A673 (cell line): ENCODE results near the gene STX18. TPM values are rescaled to one million over a fixed set of nuclear protein-coding genes. Genes with fewer than 3 reads are reported as not detected.
A peak's percentile ranks its signal among the peaks of the same experiment; 100 is the strongest.

Source experiments
- BruUV-seq: library from RNA; stranded (reverse); fragments of 400-500 nt; replicated peaks from 2 replicates; lab custom pipeline; 2021; lab: Mats Ljungman, UMichigan
- CTCF ChIA-PET: fragments of 300-600 bp; sonication (Branson Sonifier 250); formaldehyde crosslinking; loops from one replicate; lab custom pipeline; 2022; ENCODE audit warnings: antibody characterized with exemption; lab: Charles Lee
- POLR2A ChIA-PET: fragments of 300-600 bp; sonication (Branson Sonifier 250); formaldehyde crosslinking; loops from one replicate; lab custom pipeline; 2022; ENCODE audit warnings: antibody characterized with exemption; ENCODE audit not compliant: low non-redundant PET; lab: Charles Lee
- DNase-seq: peaks from one replicate; pipeline ENCODE4 v3.0.0-alpha.2; 2015; ENCODE audit warnings: low spot score
- H3K27ac ChIP-seq: fragments of 200-600 bp; sonication (generic); 2 replicates; pipeline ENCODE4 v1.5.1; 2016; ENCODE audit warnings: mixed run types, low read depth, mild to moderate bottlenecking, mixed read lengths, antibody characterized with exemption, low read length; ENCODE audit not compliant: poor library complexity, severe bottlenecking
- H3K27me3 ChIP-seq: fragments of 200-600 bp; sonication (generic); replicated peaks from 2 replicates; pipeline ENCODE4 v1.6.1; 2017; ENCODE audit warnings: mixed run types, low read depth, mild to moderate bottlenecking, mixed read lengths, antibody characterized with exemption, low read length; ENCODE audit not compliant: insufficient read depth, poor library complexity
- H3K36me3 ChIP-seq: fragments of 200-600 bp; sonication (generic); 2 replicates; pipeline ENCODE4 v1.6.1; 2016; ENCODE audit warnings: mixed run types, mild to moderate bottlenecking, mixed read lengths, antibody characterized with exemption, low read length; ENCODE audit not compliant: insufficient read depth, poor library complexity, severe bottlenecking
- H3K4me1 ChIP-seq: fragments of 200-600 bp; sonication (generic); 2 replicates; pipeline ENCODE4 v1.6.1; 2017; ENCODE audit warnings: mixed run types, mild to moderate bottlenecking, mixed read lengths, antibody characterized with exemption, low read length; ENCODE audit not compliant: insufficient read depth, poor library complexity, severe bottlenecking
- H3K4me3 ChIP-seq: fragments of 200-600 bp; sonication (generic); 2 replicates; pipeline ENCODE4 v1.5.1; 2016; ENCODE audit warnings: low read depth, mixed run types, mild to moderate bottlenecking, mixed read lengths, low read length; ENCODE audit not compliant: poor library complexity, severe bottlenecking
- H3K9me3 ChIP-seq: fragments of 200-600 bp; sonication (generic); 2 replicates; pipeline ENCODE4 v1.6.1; 2016; ENCODE audit warnings: mixed run types, low read depth, mild to moderate bottlenecking, mixed read lengths, antibody characterized with exemption, low read length; ENCODE audit not compliant: poor library complexity, severe bottlenecking
- EZH2 ChIP-seq: fragments of 200-600 bp; sonication (generic); IDR thresholded peaks from 2 replicates; pipeline ENCODE4 v1.6.1; 2017; ENCODE audit warnings: borderline replicate concordance, low read depth, mild to moderate bottlenecking, mixed read lengths, antibody characterized with exemption, low read length; ENCODE audit not compliant: poor library complexity, severe bottlenecking
- intact Hi-C: fragments of 100-400 bp; cut with micrococcal nuclease; formaldehyde crosslinking; loops from one replicate; pipeline ENCODE4 v1.10.0; 2022; ENCODE audit not compliant: unreplicated experiment
- total RNA-seq: library from RNA; stranded (reverse); gene quantifications from 2 replicates; pipeline ENCODE4 v1.2.3, GENCODE V29; 2021
- TF ChIP-seq, protein P1 (sequence below): fragments of 300-800, 200-600 bp; sonication (generic); conservative IDR thresholded peaks from 2 replicates; pipeline ENCODE4 v1.5.1; 2017; ENCODE audit warnings: low read depth, mild to moderate bottlenecking, antibody characterized with exemption, low read length, moderate library complexity, mixed read lengths

The STX18 gene
- total RNA-seq, 1 experiment from 2014 or later, result 34.3 TPM

DNA sequence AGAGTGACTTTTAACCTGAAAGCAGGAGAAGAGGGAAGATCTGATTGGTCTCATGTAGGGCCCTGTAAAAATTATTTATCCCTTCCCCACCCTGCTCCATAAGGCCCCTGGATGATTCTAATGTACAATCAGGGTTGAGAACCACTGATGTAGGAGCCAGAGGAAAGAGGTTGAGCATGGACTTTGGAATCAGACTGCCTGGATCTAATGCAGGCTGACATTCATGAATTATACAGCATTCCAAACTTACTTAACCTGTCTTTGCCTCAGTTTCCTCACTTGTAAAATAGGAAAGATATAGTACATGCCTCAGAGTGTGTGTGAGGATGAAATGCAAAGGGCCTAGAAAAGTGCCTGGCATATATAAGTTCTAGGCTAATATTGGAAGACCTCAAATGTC, 47.0 kb downstream of the STX18 start:
- DNase-seq, result no peak
- H3K9me3 ChIP-seq, result no peaks in the 10 kb centered on the region
- no peak overlapping the region for H3K27ac ChIP-seq
- ChIA-PET POLR2A (no interaction called here), CTCF (no interaction called here)
- H3K36me3 ChIP-seq, result no peaks in the 10 kb centered on the region
- H3K27me3 ChIP-seq, result no peaks in the 10 kb centered on the region
- intact Hi-C loops, result no loop called here
- H3K4me1 ChIP-seq, result peaks cover 21% of the 10 kb centered on the region
- no TSS peak for BruUV-seq
- H3K4me3 ChIP-seq, result no peak overlapping the region
- TF ChIP-seq, protein P1, sequence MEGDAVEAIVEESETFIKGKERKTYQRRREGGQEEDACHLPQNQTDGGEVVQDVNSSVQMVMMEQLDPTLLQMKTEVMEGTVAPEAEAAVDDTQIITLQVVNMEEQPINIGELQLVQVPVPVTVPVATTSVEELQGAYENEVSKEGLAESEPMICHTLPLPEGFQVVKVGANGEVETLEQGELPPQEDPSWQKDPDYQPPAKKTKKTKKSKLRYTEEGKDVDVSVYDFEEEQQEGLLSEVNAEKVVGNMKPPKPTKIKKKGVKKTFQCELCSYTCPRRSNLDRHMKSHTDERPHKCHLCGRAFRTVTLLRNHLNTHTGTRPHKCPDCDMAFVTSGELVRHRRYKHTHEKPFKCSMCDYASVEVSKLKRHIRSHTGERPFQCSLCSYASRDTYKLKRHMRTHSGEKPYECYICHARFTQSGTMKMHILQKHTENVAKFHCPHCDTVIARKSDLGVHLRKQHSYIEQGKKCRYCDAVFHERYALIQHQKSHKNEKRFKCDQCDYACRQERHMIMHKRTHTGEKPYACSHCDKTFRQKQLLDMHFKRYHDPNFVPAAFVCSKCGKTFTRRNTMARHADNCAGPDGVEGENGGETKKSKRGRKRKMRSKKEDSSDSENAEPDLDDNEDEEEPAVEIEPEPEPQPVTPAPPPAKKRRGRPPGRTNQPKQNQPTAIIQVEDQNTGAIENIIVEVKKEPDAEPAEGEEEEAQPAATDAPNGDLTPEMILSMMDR, result no peak
- no peak for TF ChIP-seq EZH2

GRCh38 chr4:4492161-4492847, 49.5 kb downstream of the STX18 start:
- BruUV-seq, result no TSS peak
- Histone ChIP-seq H3K4me3 (peak overlapping the region; percentile 24), H3K27me3 (no peaks in the 10 kb centered on the region), H3K9me3 (no peaks in the 10 kb centered on the region), H3K36me3 (no peaks in the 10 kb centered on the region), H3K4me1 (peaks cover 22% of the 10 kb centered on the region), H3K27ac (peak overlapping the region; percentile 13)
- intact Hi-C loops, result no loop called here
- TF ChIP-seq EZH2, result no peak
- TF ChIP-seq, protein P1, result no peak
- POLR2A ChIA-PET, result no interaction called here
- peak; percentile 25 for DNase-seq
- CTCF ChIA-PET, result no interaction called here

- peak overlapping the region; percentile 24 for H3K4me3 ChIP-seq
- H3K27me3 ChIP-seq, result no peaks in the 10 kb centered on the region
- intact Hi-C loops, result no loop called here
- H3K4me1 ChIP-seq, result peaks cover 22% of the 10 kb centered on the region
- BruUV-seq, result no TSS peak
- CTCF ChIA-PET, result no interaction called here
- H3K27ac ChIP-seq, result peak overlapping the region; percentile 13
- no peaks in the 10 kb centered on the region for H3K9me3 ChIP-seq
- no peak for TF ChIP-seq EZH2
- TF ChIP-seq, protein P1, result no peak
- POLR2A ChIA-PET, result no interaction called here
- H3K36me3 ChIP-seq, result no peaks in the 10 kb centered on the region
- peak; percentile 16 for DNase-seq
Observed at GRCh38 chr4:4491396-4491893, 50.4 kb downstream of the STX18 start.
